ENCODE data around the gene NAGLU.
"Not testable (repeated sequence)": the region's sequence is repeated elsewhere in the genome, so short reads cannot be mapped to it uniquely, and the experiment has no call there.

NAGLU gene

GRCh38 chr17:42521666-42522262 lies 14.3 kb upstream of the NAGLU start:
- DNase-seq, result no peak

- DNase-seq, result no peak
Measured at GRCh38 chr17:42522263-42522790, 13.7 kb upstream of the NAGLU start.

GRCh38 chr17:42522798-42523278 lies 13.2 kb upstream of the NAGLU start:
- no peak for DNase-seq

- DNase-seq, result no peak
Measured at GRCh38 chr17:42525221-42525620, 10.8 kb upstream of the NAGLU start.

- no peak for DNase-seq
Measured at GRCh38 chr17:42526031-42526444, 10.0 kb upstream of the NAGLU start.

- no peak for DNase-seq
Measured at GRCh38 chr17:42527932-42528331, 8.1 kb upstream of the NAGLU start.

- no peak for DNase-seq
Measured at GRCh38 chr17:42529061-42529460, 7.0 kb upstream of the NAGLU start.

- no peak for DNase-seq
Measured at GRCh38 chr17:42530952-42531454, 5.0 kb upstream of the NAGLU start.

GRCh38 chr17:42531455-42532354 lies 4.3 kb upstream of the NAGLU start:
- peak; percentile 73 for DNase-seq

- no peak for DNase-seq
Measured at GRCh38 chr17:42535155-42536047, 640 bp upstream of the NAGLU start.

GRCh38 chr17:42536372-42537155 lies 523 bp downstream of the NAGLU start:
- peak; percentile 79 for DNase-seq

GRCh38 chr17:42537156-42537805 lies 1.2 kb downstream of the NAGLU start:
- no peak for DNase-seq

- DNase-seq, result no peak
Measured at GRCh38 chr17:42537826-42538451, 1.9 kb downstream of the NAGLU start.

GRCh38 chr17:42538482-42538881 lies 2.4 kb downstream of the NAGLU start:
- no peak for DNase-seq

GRCh38 chr17:42540558-42540957 lies 4.5 kb downstream of the NAGLU start:
- DNase-seq, result not testable (repeated sequence)

- DNase-seq, result no peak
Measured at GRCh38 chr17:42541041-42541833, 5.2 kb downstream of the NAGLU start.

GRCh38 chr17:42543190-42544079 lies 7.4 kb downstream of the NAGLU start:
- DNase-seq, result no peak

- no peak for DNase-seq
Measured at GRCh38 chr17:42544874-42545283, 8.8 kb downstream of the NAGLU start.

Data from inflammatory macrophage treated with lipopolysaccharide for 4 hours (primary cell).